Endothelial cell of umbilical vein (primary cell): ENCODE measurements around the gene USP31. TPM values are rescaled to one million over a fixed set of nuclear protein-coding genes. Genes with fewer than 3 reads are reported as not detected.

Experiments
- BruUV-seq: library from RNA; stranded (reverse); fragments of 400-500 nt; replicated peaks from 2 replicates; lab custom pipeline; 2021; lab: Mats Ljungman, UMichigan
- CTCF ChIA-PET: fragments of 300-600, 350-600 bp; sonication (Branson Sonifier 250); formaldehyde crosslinking; loops from one replicate; lab custom pipeline; 2021; ENCODE audit warnings: antibody characterized with exemption, inconsistent platforms; lab: Charles Lee
- POLR2A ChIA-PET: fragments of 300-600, 350-600 bp; sonication (Branson Sonifier 250); formaldehyde crosslinking; loops from one replicate; lab custom pipeline; 2021; ENCODE audit warnings: antibody characterized with exemption, inconsistent platforms; lab: Charles Lee
- DNase-seq: peaks from one replicate; pipeline ENCODE4 v3.0.0-alpha.2; 2011; ENCODE audit warnings: low read depth, low spot score
- FAIRE-seq: peaks from 2 replicates; lab custom pipeline; 2011; peaks lifted over from hg19 to GRCh38; lab: Jason Lieb, UNC
- H2AFZ ChIP-seq: 2 replicates; pipeline ENCODE4 v1.6.0; 2012; ENCODE audit warnings: low read depth, low read length, control low read depth, inconsistent platforms
- H3K27ac ChIP-seq: 2 replicates; pipeline ENCODE4 v1.5.1; 2011; ENCODE audit warnings: low read depth, mild to moderate bottlenecking, control low read depth, low read length, moderate library complexity; ENCODE audit not compliant: insufficient read depth
- H3K27me3 ChIP-seq, 2 experiments: 2 replicates each; pipeline versions ENCODE4 v1.6.0 to v1.6.1; 2011; ENCODE audit warnings: low read length in 2 of 2, mixed read lengths in 1 of 2; ENCODE audit not compliant: control insufficient read depth in 2 of 2, insufficient read depth in 2 of 2
- H3K36me3 ChIP-seq, 2 experiments: 2 replicates in 1 of 2; 3 replicates in 1 of 2; pipeline ENCODE4 v1.5.1; 2011; ENCODE audit warnings: low read length in 2 of 2, mild to moderate bottlenecking in 1 of 2, moderate library complexity in 1 of 2; ENCODE audit not compliant: control insufficient read depth in 2 of 2, insufficient read depth in 2 of 2; ENCODE audit errors: extremely low read depth in 1 of 2
- H3K4me1 ChIP-seq: 3 replicates; pipeline ENCODE4 v1.5.1; 2011; ENCODE audit warnings: mild to moderate bottlenecking, low read length; ENCODE audit not compliant: control insufficient read depth, insufficient read depth; ENCODE audit errors: extremely low read depth
- H3K4me2 ChIP-seq: 2 replicates; pipeline ENCODE4 v1.6.1; 2011; ENCODE audit warnings: low read length, control low read depth, mixed read lengths; ENCODE audit not compliant: insufficient read depth
- H3K4me3 ChIP-seq, 3 experiments: fragments of 200-600 bp in 1 of 3; sonication (generic), shearing (Covaris generic) in 1 of 3; replicated peaks in 1 of 3; 2 replicates each; pipeline ENCODE4 v1.5.1; 2011 to 2016; ENCODE audit warnings: control low read depth in 3 of 3, low read length in 3 of 3, mild to moderate bottlenecking in 2 of 3, inconsistent platforms in 1 of 3, low read depth in 1 of 3, moderate library complexity in 1 of 3; ENCODE audit not compliant: insufficient read depth in 1 of 3
- H3K79me2 ChIP-seq: 2 replicates; pipeline ENCODE4 v1.6.0; 2012; ENCODE audit warnings: low read length, inconsistent platforms; ENCODE audit not compliant: control insufficient read depth, insufficient read depth
- H3K9ac ChIP-seq: replicated peaks from 2 replicates; pipeline ENCODE3; 2011; ENCODE audit warnings: low read length, control low read depth; ENCODE audit not compliant: insufficient read depth; ENCODE audit errors: extremely low read depth
- H3K9me1 ChIP-seq: replicated peaks from 3 replicates; pipeline ENCODE4 v1.6.0; 2011; ENCODE audit warnings: mild to moderate bottlenecking, low read length; ENCODE audit not compliant: control insufficient read depth, insufficient read depth; ENCODE audit errors: extremely low read depth
- H3K9me3 ChIP-seq: replicated peaks from 2 replicates; pipeline ENCODE4 v1.5.1; 2012; ENCODE audit warnings: low read length, inconsistent platforms; ENCODE audit not compliant: control insufficient read depth, insufficient read depth
- H4K20me1 ChIP-seq: replicated peaks from 2 replicates; pipeline ENCODE3; 2011; ENCODE audit warnings: mild to moderate bottlenecking, low read length; ENCODE audit not compliant: control insufficient read depth, insufficient read depth; ENCODE audit errors: extremely low read depth
- EZH2 ChIP-seq: IDR thresholded peaks from 2 replicates; pipeline ENCODE4 v1.6.1; 2012; ENCODE audit warnings: borderline replicate concordance, low read depth, mild to moderate bottlenecking, moderate library complexity, low read length, inconsistent platforms; ENCODE audit not compliant: severe bottlenecking
- FOS ChIP-seq: IDR thresholded peaks from 2 replicates; pipeline ENCODE4 v1.6.1; 2011; ENCODE audit warnings: mild to moderate bottlenecking, low read length, moderate library complexity, borderline replicate concordance; ENCODE audit not compliant: insufficient read depth
- GATA2 ChIP-seq: IDR thresholded peaks from 2 replicates; pipeline ENCODE4 v1.7.0; 2011; ENCODE audit warnings: low read depth, mild to moderate bottlenecking, moderate library complexity, mixed read lengths, low read length; ENCODE audit not compliant: insufficient read length, insufficient read depth
- JUN ChIP-seq: IDR thresholded peaks from 2 replicates; pipeline ENCODE4 v1.6.1; 2011; ENCODE audit warnings: borderline replicate concordance, low read depth; ENCODE audit not compliant: insufficient read length, insufficient read depth
- MAX ChIP-seq: IDR thresholded peaks from 2 replicates; pipeline ENCODE4 v1.6.1; 2011; ENCODE audit not compliant: insufficient read depth, insufficient read length
- MYC ChIP-seq: IDR thresholded peaks from one replicate; pipeline ENCODE4 v1.6.1; 2011; ENCODE audit warnings: mild to moderate bottlenecking, low read depth, low read length
- POLR2A ChIP-seq: IDR thresholded peaks from 2 replicates; pipeline ENCODE4 v1.6.1; 2012; ENCODE audit warnings: low read depth, mild to moderate bottlenecking, control low read depth, low read length
- POLR2AphosphoS5 ChIP-seq: IDR thresholded peaks from 2 replicates; pipeline ENCODE4 v1.6.1; 2012; ENCODE audit warnings: low read depth, mild to moderate bottlenecking, control low read depth, low read length, moderate library complexity; ENCODE audit not compliant: insufficient read depth
- dilution Hi-C: fragments of 300-500 bp; cut with MboI; formaldehyde crosslinking; loops from one replicate; pipeline ENCODE4 v1.15.0; 2019; ENCODE audit warnings: low sequenced_read_pairs; ENCODE audit not compliant: extremely low pct_ligation_motif_present
- intact Hi-C: fragments of 100-400 bp; cut with micrococcal nuclease; formaldehyde crosslinking; loops from one replicate; pipeline ENCODE4 v1.10.0; 2022
- polyA plus RNA-seq, 4 experiments: library from polyadenylated mRNA; depleted of rRNA in 3 of 4; stranded (reverse) in 3 of 4; unstranded in 1 of 4; fragments of >200 nt; gene quantifications; 2 replicates each; pipeline versions ENCODE4 v1.2.1 to v1.2.3, GENCODE V29; 2011 to 2012; ENCODE audit warnings: missing spikeins in 1 of 4
- total RNA-seq: library from RNA; stranded (reverse); gene quantifications from 2 replicates; pipeline ENCODE4 v1.2.3, GENCODE V29; 2021
- TF ChIP-seq, protein P1 (sequence below), 2 donors: IDR thresholded peaks; 1 replicate in 1 of 2; 2 replicates in 1 of 2; pipeline ENCODE4 v1.5.1; 2011; ENCODE audit warnings: low read length in 2 of 2, mild to moderate bottlenecking in 2 of 2, moderate library complexity in 2 of 2, control low read depth in 1 of 2, inconsistent platforms in 1 of 2, low read depth in 1 of 2; ENCODE audit not compliant: insufficient read depth in 1 of 2; ENCODE audit errors: extremely low read depth in 1 of 2

USP31 gene
- total and polyA plus RNA-seq, 2 donors (not counting 3 experiments of a cell fraction or from before 2014, with no cell fraction given), result 14.5 to 42.4 TPM

GRCh38 chr16:23088018-23088417 lies 61.2 kb downstream of the USP31 start:
- Histone ChIP-seq H2AFZ (no peak overlapping the region), H3K36me3 (peaks cover 0 to 8% of the 10 kb centered on the region in 2 experiments), H3K9me1 (no peaks in the 10 kb centered on the region), H3K4me2 (no peak overlapping the region), H3K27me3 (no peaks in the 10 kb centered on the region), H3K79me2 (no peaks in the 10 kb centered on the region), H3K9me3 (no peaks in the 10 kb centered on the region), H3K9ac (no peak overlapping the region), H4K20me1 (no peaks in the 10 kb centered on the region), H3K4me3 (no peak overlapping the region), H3K4me1 (no peaks in the 10 kb centered on the region), H3K27ac (no peak overlapping the region)
- CTCF ChIA-PET, result interaction anchor here (0.8 kb wide), 1 partner anchor 17 kb away, joined by 3 read pairs; no protein-coding TSS in a partner anchor
- TF ChIP-seq FOS, result no peak
- no peak for TF ChIP-seq MYC
- no peak for TF ChIP-seq JUN
- TF ChIP-seq MAX, result no peak
- TF ChIP-seq, protein P1, sequence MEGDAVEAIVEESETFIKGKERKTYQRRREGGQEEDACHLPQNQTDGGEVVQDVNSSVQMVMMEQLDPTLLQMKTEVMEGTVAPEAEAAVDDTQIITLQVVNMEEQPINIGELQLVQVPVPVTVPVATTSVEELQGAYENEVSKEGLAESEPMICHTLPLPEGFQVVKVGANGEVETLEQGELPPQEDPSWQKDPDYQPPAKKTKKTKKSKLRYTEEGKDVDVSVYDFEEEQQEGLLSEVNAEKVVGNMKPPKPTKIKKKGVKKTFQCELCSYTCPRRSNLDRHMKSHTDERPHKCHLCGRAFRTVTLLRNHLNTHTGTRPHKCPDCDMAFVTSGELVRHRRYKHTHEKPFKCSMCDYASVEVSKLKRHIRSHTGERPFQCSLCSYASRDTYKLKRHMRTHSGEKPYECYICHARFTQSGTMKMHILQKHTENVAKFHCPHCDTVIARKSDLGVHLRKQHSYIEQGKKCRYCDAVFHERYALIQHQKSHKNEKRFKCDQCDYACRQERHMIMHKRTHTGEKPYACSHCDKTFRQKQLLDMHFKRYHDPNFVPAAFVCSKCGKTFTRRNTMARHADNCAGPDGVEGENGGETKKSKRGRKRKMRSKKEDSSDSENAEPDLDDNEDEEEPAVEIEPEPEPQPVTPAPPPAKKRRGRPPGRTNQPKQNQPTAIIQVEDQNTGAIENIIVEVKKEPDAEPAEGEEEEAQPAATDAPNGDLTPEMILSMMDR (IDR thresholded peaks at IDR 0.05; ENCODE audit: extremely low read depth in 1 of 2, insufficient read depth in 1 of 2, low read depth in 1 of 2, low read length in 2 of 2), result no peak
- no peak for TF ChIP-seq POLR2A
- TF ChIP-seq GATA2, result no peak
- TF ChIP-seq EZH2, result no peak
- TF ChIP-seq POLR2AphosphoS5, result no peak
- intact Hi-C loops (no loop called here), dilution Hi-C loops (no loop called here)
- POLR2A ChIA-PET, result no interaction called here
- DNase-seq, result no peak
- no TSS peak for BruUV-seq
- no peak for FAIRE-seq
